ENCODE data around the gene LSS.

The LSS gene

GRCh38 chr21:46218906-46219590, 9.5 kb downstream of the LSS start:
- no peak for DNase-seq (ENCODE audit: low read depth)

DNA sequence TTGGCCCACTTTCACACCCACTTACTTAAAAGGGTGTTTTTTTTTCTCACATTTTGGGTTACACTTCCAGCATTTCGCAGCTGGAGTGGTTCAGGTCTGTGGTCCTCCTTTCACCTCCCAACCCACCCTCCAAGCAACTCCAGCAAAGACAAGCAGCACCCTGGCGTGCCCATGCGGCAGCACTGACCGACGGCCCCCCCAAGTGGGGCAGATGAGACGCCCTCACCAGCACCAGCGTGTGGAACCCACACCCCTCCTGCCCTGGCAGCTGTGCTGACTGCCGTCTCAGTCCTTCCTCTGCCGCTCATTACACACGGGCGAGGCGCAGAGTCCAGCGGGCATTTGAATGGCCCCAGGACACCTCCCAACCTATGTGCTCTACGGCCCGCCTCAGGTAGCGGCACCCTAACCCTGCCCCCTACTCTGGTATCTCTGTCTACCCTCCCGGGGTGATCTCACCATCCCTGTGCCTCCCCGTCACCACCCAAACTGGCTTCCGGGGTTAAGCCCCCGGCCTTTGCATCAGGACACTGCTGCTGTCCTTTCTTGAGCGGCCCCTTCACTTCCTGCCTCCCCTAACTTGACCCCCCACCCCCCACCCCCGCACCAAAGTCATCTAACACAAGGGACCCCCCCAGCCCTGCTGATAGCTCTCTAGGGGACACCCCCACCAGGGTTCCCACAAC, 10.9 kb downstream of the LSS start:
- no peak for DNase-seq (ENCODE audit: low read depth)

DNA sequence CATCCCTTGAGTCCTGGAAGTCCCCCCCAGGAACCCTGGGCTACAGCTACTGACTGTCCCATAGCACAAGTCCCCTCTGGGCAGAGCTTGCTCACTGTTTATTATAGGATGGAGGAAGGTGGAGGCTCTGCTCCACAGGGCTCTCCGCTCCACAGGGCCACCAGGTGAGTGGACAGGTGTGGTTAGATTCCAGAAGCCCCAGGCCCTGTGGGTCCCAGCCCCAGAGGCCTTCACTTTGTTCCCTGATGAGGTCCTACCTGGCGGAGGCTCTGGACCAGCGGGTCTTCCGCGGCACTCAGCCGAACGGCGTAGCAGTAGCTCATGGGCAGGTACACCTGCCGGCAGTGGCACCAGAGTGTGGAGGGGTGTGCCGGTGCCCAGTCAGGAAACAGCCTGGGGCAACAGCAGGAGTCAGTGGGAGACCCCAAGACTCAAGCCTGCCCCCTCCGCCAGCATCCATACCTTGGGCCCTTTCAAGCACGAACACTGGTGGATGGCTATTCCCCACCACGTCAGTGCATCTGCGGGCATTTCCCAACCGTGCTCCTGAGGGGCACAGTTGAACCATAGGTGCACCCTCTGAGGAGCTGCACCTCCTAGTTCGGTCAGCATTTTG, 12.3 kb downstream of the LSS start:
- no peak for DNase-seq (ENCODE audit: low read depth)

- no peak for DNase-seq (ENCODE audit: low read depth)
These were observed 13.0 kb downstream of the LSS start for GRCh38 chr21:46215436-46216131.

- no peak for DNase-seq (ENCODE audit: low read depth)
These were observed 13.9 kb downstream of the LSS start for GRCh38 chr21:46214478-46215340.

GRCh38 chr21:46213620-46214286, 14.8 kb downstream of the LSS start:
- DNase-seq (ENCODE audit: low read depth), result no peak

GRCh38 chr21:46212721-46213484, 15.7 kb downstream of the LSS start:
- DNase-seq (ENCODE audit: low read depth), result no peak

GRCh38 chr21:46211786-46212720, 16.5 kb downstream of the LSS start:
- DNase-seq (ENCODE audit: low read depth), result peak; percentile 27

- DNase-seq (ENCODE audit: low read depth), result no peak
These were observed 17.2 kb downstream of the LSS start for GRCh38 chr21:46211376-46211775.

DNA sequence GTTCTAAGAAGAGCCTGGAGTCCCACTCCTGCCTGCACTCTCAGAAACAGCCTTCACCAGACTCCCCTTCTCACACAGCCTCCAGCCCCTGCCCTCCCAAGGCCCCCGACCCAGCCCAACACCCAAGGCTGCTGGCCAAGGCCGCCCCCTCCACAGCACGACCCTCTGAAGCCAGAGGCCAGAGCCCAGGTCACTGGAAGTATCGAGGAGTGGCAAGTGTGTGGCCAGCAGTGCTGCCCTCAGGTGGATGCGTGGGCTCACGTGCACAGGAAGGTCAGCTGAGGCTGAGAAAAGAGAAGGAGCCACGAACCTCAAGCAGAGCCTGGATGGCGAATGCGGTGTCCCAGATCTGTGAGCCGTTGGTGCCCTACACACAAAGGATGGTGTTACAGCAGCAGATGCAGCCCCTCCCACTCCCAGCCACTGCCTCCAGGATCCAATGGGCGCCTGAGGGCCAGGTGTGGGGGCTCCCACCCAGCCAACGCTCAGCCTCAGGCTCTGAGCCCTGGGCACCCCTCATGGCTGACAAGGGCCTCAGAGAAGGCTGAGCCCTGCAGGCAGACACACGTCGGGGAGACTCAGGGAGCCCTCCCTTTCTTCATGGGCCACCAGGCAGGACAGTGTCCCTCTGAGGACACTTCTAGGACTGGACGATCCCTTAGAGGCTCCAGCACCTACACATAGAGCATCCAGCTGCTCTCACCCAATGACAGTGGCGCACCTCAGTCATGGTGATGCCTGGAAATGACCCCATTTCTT, 18.0 kb downstream of the LSS start:
- no peak for DNase-seq (ENCODE audit: low read depth)

- no peak for DNase-seq (ENCODE audit: low read depth)
These were observed 19.5 kb downstream of the LSS start for GRCh38 chr21:46208761-46209721.

DNA sequence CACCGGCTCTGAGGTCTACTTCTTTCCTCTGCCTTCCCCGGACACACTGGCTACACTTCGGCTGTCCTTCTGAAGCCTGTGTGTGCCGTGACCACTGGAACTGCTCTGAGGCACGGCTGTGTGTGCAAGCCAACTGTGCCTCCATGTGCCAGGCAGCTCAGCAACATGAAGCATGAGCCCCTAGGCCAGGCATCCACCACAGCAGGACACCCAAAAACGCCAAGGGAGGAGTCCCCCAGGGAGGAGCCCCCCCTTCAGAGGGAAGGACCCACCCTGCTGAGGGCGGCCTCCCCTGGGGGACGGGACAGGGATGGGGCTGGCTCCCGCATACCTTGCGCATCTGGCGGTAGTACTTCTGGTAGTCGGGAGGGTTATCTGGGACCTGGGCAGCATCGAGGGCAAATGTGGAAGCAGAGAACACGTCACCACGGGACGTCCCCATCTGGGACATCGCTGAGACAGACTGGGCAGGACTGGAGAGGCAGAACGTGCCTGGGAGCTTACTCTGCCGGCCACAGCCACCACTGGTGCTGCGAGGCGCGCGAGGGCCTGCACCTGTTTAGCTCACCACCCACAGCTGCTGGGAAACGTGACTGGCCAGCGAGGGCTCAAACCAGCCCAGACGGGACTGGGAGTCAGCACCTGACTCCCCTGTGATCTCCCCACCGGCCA, 20.5 kb downstream of the LSS start:
- no peak for DNase-seq (ENCODE audit: low read depth)

DNA sequence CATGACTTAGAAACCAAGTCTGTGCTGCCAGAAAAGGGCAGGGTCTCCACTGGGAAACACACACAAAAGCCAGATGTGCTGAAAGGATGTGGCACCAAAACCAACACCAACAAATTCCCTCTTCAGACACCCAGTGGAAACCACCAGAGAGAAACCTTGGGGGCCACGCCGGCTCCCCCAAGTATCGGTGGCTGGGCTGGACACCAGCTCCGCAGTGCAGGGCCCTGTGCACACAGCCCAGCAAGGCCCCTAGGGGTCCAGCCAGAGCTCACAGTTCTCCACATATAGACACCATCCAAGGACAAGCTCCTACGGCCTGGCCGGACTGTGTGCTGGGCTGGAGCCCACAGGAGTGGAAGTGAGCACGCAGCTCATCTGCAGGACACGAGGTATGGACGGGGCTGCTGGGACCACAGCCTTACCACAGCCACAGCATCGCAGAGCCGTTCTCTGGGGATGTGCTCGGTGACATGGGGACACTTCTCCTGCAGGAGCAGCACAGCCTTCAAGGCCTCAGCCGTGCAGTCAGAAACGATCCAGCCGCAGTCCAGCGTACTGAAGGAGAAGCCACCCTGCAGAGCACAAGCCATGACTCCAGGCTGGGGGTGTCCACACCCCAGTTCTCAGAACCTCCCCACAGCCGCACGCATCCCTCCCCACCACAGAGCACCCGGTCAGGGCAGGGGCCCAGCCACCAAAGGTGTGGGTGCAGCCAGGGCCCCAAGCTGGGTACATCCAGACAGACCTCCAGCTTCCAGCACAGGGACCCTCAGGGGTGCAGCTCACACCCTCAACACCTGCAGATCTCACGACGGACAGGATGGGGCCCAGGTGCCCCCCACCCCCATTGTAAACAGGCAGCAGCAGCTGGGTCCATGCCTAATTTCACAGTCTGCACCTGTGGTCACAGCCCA, 21.3 kb downstream of the LSS start:
- no peak for DNase-seq (ENCODE audit: low read depth)

DNA sequence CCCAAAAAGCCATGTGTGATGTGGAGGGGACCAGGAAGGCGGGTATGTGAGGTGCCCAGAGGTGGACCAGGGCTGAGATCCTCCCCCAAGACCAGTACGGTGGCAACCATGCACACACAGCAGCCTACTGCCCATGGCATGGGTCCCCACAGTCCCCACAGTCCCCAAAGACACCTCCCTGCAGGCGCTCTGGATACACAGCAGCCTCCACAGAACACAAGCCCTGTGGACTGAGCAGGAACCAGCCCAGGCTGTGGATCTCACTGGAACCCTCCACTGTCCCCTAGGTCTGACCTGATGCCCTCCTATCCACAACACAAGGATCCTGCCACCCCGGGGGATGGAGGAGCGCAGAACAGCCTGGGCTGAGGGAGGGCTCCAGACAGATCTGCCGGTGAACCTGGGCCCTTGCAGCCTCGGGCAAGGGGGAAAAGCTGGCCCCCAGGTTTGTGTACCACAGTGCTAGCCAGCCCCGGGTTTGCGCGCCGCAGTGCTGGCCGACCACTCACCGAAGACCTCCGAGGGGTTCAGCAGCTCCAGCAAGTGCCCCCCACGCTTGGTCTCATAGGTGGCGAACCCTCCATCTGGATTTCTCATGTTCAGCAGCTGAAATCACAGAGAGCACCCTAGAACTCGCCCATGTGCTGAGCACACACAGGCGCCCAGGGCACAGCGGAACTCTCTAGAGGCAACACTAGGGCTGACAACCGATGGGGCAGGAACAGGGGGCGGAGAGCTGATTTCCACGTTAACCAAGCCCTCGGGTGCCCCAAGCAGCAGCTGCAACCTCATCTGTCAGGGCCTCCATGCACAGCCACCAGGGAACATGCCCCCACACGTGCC, 22.2 kb downstream of the LSS start:
- no peak for DNase-seq (ENCODE audit: low read depth)

GRCh38 chr21:46205766-46206162, 22.8 kb downstream of the LSS start:
- DNase-seq (ENCODE audit: low read depth), result no peak

Measured in ELR (cell line).